GM21737 (cell line): ENCODE measurements around the gene TAX1BP1.
A peak's percentile ranks its signal among the peaks of the same experiment; 100 is the strongest.
"Not testable (repeated sequence)": the region's sequence is repeated elsewhere in the genome, so short reads cannot be mapped to it uniquely, and the experiment has no call there.

Experiments
- ATAC-seq: cut with Tn5 transposase; IDR thresholded peaks from one replicate; pipeline ENCODE4 v1.9.1; 2021; ENCODE audit warnings: mild to moderate bottlenecking, moderate library complexity; ENCODE audit not compliant: unreplicated experiment

TAX1BP1 gene

GRCh38 chr7:27737616-27738015 is 2.3 kb upstream of the TAX1BP1 start:
- no peak for ATAC-seq

GRCh38 chr7:27739301-27739908 is 557 bp upstream of the TAX1BP1 start:
- peak; percentile 34 for ATAC-seq

GRCh38 chr7:27740449-27741086 is 606 bp downstream of the TAX1BP1 start:
- ATAC-seq = peak; percentile 71

GRCh38 chr7:27742091-27742710 is 2.2 kb downstream of the TAX1BP1 start:
- not testable (repeated sequence) for ATAC-seq

- no peak for ATAC-seq
Measured at GRCh38 chr7:27745064-27745583, 5.2 kb downstream of the TAX1BP1 start.

- no peak for ATAC-seq
Measured at GRCh38 chr7:27746486-27746885, 6.5 kb downstream of the TAX1BP1 start.

GRCh38 chr7:27746978-27747377 is 7.0 kb downstream of the TAX1BP1 start:
- no peak for ATAC-seq

GRCh38 chr7:27747589-27748368 is 7.8 kb downstream of the TAX1BP1 start:
- no peak for ATAC-seq

GRCh38 chr7:27750316-27750715 is 10.4 kb downstream of the TAX1BP1 start:
- ATAC-seq = no peak

GRCh38 chr7:27751888-27752660 is 12.1 kb downstream of the TAX1BP1 start:
- no peak for ATAC-seq

- ATAC-seq = no peak
Measured at GRCh38 chr7:27753863-27754262, 13.9 kb downstream of the TAX1BP1 start.

- no peak for ATAC-seq
Measured at GRCh38 chr7:27756298-27756697, 16.3 kb downstream of the TAX1BP1 start.

GRCh38 chr7:27759491-27759890 is 19.5 kb downstream of the TAX1BP1 start:
- no peak for ATAC-seq

GRCh38 chr7:27762062-27762461 is 22.1 kb downstream of the TAX1BP1 start:
- ATAC-seq = no peak

- ATAC-seq = no peak
Measured at GRCh38 chr7:27763983-27764508, 24.1 kb downstream of the TAX1BP1 start.

- ATAC-seq = no peak
Measured at GRCh38 chr7:27765841-27766240, 25.9 kb downstream of the TAX1BP1 start.

GRCh38 chr7:27767374-27767773 is 27.4 kb downstream of the TAX1BP1 start:
- no peak for ATAC-seq

GRCh38 chr7:27771111-27771510 is 31.1 kb downstream of the TAX1BP1 start:
- ATAC-seq = no peak

- no peak for ATAC-seq
Measured at GRCh38 chr7:27774717-27775328, 34.9 kb downstream of the TAX1BP1 start.

GRCh38 chr7:27775782-27776181 is 35.8 kb downstream of the TAX1BP1 start:
- no peak for ATAC-seq
